ENCODE measurements around the gene SLC38A3. TPM values are rescaled to one million over a fixed set of nuclear protein-coding genes. Genes with fewer than 3 reads are reported as not detected.

Gene SLC38A3
- total RNA-seq, 2 donors from 2014 or later = 2.4 to 7.9 TPM

GRCh38 chr3:50235716-50236483, 30.8 kb downstream of the SLC38A3 start, which contains the start of gene GNAI2:
Gene GNAI2, plus strand, starts transcription at chr3:50236204. Its CDS starts 132 bp downstream, at chr3:50236336.
- peaks cover 13% of the 10 kb centered on the region for H3K36me3 ChIP-seq
- no peaks in the 10 kb centered on the region for H3K27me3 ChIP-seq
- TF ChIP-seq CTCF (IDR thresholded peaks at IDR 0.05) = no peak
- H3K4me1 ChIP-seq = peaks cover 0 to 51% of the 10 kb centered on the region in 2 donors
- H3K4me3 ChIP-seq = peak within 1 kb of the TSS; percentile 82 to 92
- no peaks in the 10 kb centered on the region for H3K9me3 ChIP-seq
- peak within 1 kb of the TSS; percentile 94 to 95 for H3K27ac ChIP-seq
- DNase-seq (ENCODE audit: low spot score) = peak; percentile 99

GRCh38 chr3:50236484-50237132, 31.5 kb downstream of the SLC38A3 start:
- no peaks in the 10 kb centered on the region for H3K9me3 ChIP-seq
- H3K27me3 ChIP-seq = no peaks in the 10 kb centered on the region
- DNase-seq (ENCODE audit: low spot score) = no peak
- peaks cover 13% of the 10 kb centered on the region for H3K36me3 ChIP-seq
- TF ChIP-seq CTCF (IDR thresholded peaks at IDR 0.05) = no peak
- peak overlapping the region; percentile 82 to 92 for H3K4me3 ChIP-seq
- peak overlapping the region; percentile 94 to 95 for H3K27ac ChIP-seq
- H3K4me1 ChIP-seq = peaks cover 0 to 58% of the 10 kb centered on the region in 2 donors

- TF ChIP-seq CTCF (IDR thresholded peaks at IDR 0.05) = no peak
- Histone ChIP-seq H3K27ac (peak overlapping the region; percentile 94 to 95), H3K27me3 (no peaks in the 10 kb centered on the region), H3K4me1 (peaks cover 0 to 64% of the 10 kb centered on the region in 2 donors), H3K4me3 (peak overlapping the region; percentile 82 to 92), H3K9me3 (no peaks in the 10 kb centered on the region), H3K36me3 (peaks cover 13% of the 10 kb centered on the region)
- no peak for DNase-seq (ENCODE audit: low spot score)
Measured at GRCh38 chr3:50237133-50237651, 32.1 kb downstream of the SLC38A3 start.

- DNase-seq (ENCODE audit: low spot score) = peak; percentile 92
- peaks cover 0 to 72% of the 10 kb centered on the region in 2 donors for H3K4me1 ChIP-seq
- no peaks in the 10 kb centered on the region for H3K27me3 ChIP-seq
- H3K36me3 ChIP-seq = peaks cover 13% of the 10 kb centered on the region
- TF ChIP-seq CTCF (IDR thresholded peaks at IDR 0.05) = no peak
- H3K9me3 ChIP-seq = no peaks in the 10 kb centered on the region
- H3K4me3 ChIP-seq = peak overlapping the region; percentile 82 to 92
- peak overlapping the region; percentile 94 to 95 for H3K27ac ChIP-seq
Measured at GRCh38 chr3:50237754-50238548, 32.9 kb downstream of the SLC38A3 start.

- H3K9me3 ChIP-seq = no peaks in the 10 kb centered on the region
- TF ChIP-seq CTCF (IDR thresholded peaks at IDR 0.05) = no peak
- peaks cover 0 to 78% of the 10 kb centered on the region in 2 donors for H3K4me1 ChIP-seq
Measured at GRCh38 chr3:50238549-50239026, 33.5 kb downstream of the SLC38A3 start.

More at GRCh38 chr3:50238549-50239026, 33.5 kb downstream of the SLC38A3 start:
- Histone ChIP-seq H3K27me3 (no peaks in the 10 kb centered on the region), H3K27ac (peak overlapping the region; percentile 94 to 95), H3K4me3 (peak overlapping the region; percentile 82 to 92), H3K36me3 (peaks cover 13% of the 10 kb centered on the region)
- DNase-seq (ENCODE audit: low spot score) = peak; percentile 88
